ENCODE results near the gene LUC7L.
"Not testable (repeated sequence)": the region's sequence is repeated elsewhere in the genome, so short reads cannot be mapped to it uniquely, and the experiment has no call there.

- TF ChIP-seq CTCF, EP300 (IDR thresholded peaks at IDR 0.05): not testable (repeated sequence)
Measured at GRCh38 chr16:267562-267961, 38.3 kb upstream of the LUC7L start.

All from ovary (tissue), 3 donors.